T47D (cell line): Measurements from ENCODE around the gene SPINDOC.
"Not testable (repeated sequence)": the region's sequence is repeated elsewhere in the genome, so short reads cannot be mapped to it uniquely, and the experiment has no call there.

Source experiments
- DNase-seq, 2 experiments: peaks; one replicate each; pipeline versions ENCODE4 v3.0.0 to v3.0.0-alpha.2; 2011 to 2012; ENCODE audit warnings: low read depth in 1 of 2, low spot score in 1 of 2
- JUND ChIP-seq: IDR thresholded peaks from 2 replicates; pipeline ENCODE4 v1.6.1; 2012; ENCODE audit warnings: low read depth
- in situ Hi-C: cut with HindIII; loops from 2 replicates; pipeline ENCODE4 v1.10.0; 2016; ENCODE audit warnings: low sequenced_read_pairs, low pct_unique_long_range_greater_than_20kb

Gene SPINDOC

GRCh38 chr11:63854696-63855095 is 41.4 kb downstream of the SPINDOC start:
- DNase-seq = no peak
- TF ChIP-seq JUND = no peak
- in situ Hi-C loops = no loop called here

DNA sequence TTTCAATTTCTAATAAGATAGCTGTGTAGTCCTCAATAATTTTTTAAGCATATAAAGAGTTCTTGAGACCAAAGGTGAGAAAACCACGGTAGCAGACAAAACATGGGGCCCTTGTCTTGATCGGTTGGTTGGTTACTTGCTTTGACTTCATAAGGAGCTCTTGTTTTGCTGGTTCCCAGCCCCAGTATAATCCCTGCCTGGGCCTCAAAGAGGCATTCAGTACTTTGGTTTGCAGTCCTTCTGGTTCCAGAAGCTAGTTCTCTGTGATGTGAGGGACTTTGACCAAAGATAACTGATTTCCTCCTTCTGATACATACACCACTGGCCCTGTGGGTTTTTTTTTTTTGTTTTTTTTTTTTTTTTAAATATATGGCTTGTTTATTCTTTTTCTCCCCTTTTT is 42.7 kb downstream of the SPINDOC start:
- no peak for DNase-seq
- in situ Hi-C loops = no loop called here
- no peak for TF ChIP-seq JUND

- TF ChIP-seq JUND = no peak
- no peak for DNase-seq
- in situ Hi-C loops = no loop called here
These were observed 45.6 kb downstream of the SPINDOC start for GRCh38 chr11:63858628-63859550.

- peak in 1 of 2 experiments; percentile 84 for DNase-seq
- in situ Hi-C loops = no loop called here
- TF ChIP-seq JUND = no peak
These were observed 49.7 kb downstream of the SPINDOC start for GRCh38 chr11:63862923-63863322.

DNA sequence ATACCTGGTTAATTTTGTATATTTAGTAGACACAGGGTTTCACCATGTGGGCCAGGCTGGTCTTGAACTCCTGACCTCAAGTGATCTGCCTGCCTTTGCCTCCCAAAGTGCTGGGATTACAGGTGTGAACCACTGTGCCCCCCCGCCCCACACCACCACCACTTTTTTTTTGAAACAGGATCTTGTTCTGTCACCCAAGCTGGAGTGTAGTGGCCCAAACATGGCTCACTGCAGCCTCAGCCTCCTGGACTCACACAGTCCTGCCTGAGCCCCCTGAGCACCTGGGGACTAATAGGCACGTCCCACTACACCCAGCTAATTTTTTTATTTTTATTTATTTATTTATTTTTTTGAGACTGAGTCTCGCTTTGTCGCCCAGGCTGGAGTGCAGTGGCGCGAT is 50.4 kb downstream of the SPINDOC start:
- DNase-seq, in situ Hi-C loops: not testable (repeated sequence)

GRCh38 chr11:63866211-63866610 is 53.0 kb downstream of the SPINDOC start:
- in situ Hi-C loops = no loop called here
- no peak for DNase-seq
- no peak for TF ChIP-seq JUND

- TF ChIP-seq JUND = no peak
- peak in 1 of 2 experiments; percentile 78 for DNase-seq
These were observed 54.3 kb downstream of the SPINDOC start for GRCh38 chr11:63867511-63867910.

DNA sequence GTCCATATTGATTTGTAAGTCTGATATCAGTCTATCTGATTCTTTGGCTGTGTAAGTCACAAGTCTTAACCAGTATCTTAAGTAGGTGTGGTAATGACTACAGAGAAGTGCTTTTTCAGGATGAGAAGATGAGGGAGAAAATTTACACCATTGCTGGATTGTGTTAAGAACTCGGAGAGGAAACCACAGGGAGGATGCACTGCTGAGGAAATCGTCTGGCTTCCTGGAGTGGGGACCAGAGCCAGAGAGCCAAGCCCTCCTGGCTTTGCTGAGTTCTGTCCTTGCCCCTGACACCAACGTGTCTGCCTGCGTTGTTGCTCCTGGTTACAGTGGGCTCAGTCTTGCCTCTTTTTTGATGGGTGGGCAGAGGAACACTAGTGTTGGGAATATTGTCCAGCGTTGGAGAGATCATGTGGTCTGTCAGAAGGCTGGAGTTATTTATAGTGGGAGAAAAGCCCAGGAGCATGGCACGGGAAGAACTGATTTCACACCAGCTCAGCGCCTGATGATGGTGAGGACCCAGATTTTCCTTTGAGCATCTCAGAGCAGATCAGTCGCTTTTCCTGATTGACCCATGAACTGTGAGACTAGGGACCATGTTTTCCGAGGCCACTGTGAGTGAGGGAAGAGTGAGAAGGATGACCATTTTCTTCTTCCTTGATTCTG is 55.3 kb downstream of the SPINDOC start:
- no peak for TF ChIP-seq JUND
- no peak for DNase-seq
- in situ Hi-C loops = no loop called here

More at GRCh38 chr11:63867511-63867910, 54.3 kb downstream of the SPINDOC start:
- in situ Hi-C loops = no loop called here

- no peak for TF ChIP-seq JUND
- in situ Hi-C loops = no loop called here
- DNase-seq = peak in 1 of 2 experiments; percentile 81
These were observed 55.9 kb downstream of the SPINDOC start for GRCh38 chr11:63869171-63869591.

GRCh38 chr11:63869683-63870082 is 56.4 kb downstream of the SPINDOC start:
- DNase-seq = no peak
- in situ Hi-C loops = no loop called here
- TF ChIP-seq JUND = no peak

GRCh38 chr11:63870351-63871140 is 57.3 kb downstream of the SPINDOC start:
- TF ChIP-seq JUND = no peak
- DNase-seq = no peak
- in situ Hi-C loops = no loop called here

DNA sequence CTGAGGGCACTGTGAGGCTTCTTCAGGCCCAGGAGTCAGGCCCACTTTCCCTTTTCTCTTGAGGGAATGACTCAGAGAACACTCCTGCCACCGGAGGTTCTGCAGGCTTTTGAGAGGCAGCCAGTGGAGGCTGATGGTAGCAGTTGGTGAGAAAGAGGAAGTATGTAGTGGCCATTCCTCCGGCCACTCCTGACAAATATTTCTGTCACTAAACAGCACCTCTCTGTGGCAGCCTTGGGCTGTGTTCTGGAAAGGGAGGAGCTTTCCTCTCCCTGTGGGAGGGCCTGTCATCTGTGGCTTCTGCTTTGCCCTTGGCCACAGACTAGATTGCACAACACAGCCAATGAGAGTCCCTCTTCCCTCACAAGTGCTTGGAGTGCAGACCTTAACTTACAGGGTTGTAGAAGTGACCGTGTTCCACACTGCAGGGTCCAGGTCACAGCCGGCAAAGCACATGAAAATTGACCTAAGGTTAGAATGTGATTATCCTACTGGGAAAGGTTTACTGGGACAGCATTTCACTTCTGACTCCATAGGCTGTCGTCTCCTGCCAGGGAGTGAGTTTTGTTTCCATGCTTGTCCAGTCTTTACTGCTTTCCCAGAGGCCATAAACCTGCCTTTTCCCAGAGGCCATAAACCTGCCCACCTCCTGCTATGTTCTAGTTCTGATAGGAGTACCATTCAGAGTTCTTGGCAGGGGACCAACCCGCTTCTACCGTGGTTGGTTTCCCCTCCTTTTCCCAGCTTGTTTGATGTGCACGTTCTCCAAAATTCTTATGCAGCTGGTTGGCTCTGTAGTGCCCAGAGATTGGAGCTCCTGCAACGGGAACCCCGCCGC is 58.9 kb downstream of the SPINDOC start:
- no peak for TF ChIP-seq JUND
- in situ Hi-C loops = no loop called here
- peak; percentile 84 to 99 for DNase-seq
